Left forelimb (tissue), 1 donor: ENCODE results near the gene ADIRF.
"Not testable (repeated sequence)": the region's sequence is repeated elsewhere in the genome, so short reads cannot be mapped to it uniquely, and the experiment has no call there.

Experiments
- DNase-seq: peaks from one replicate; pipeline ENCODE4 v3.0.0-alpha.2; 2018; ENCODE audit warnings: low spot score

Gene ADIRF

GRCh38 chr10:86979296-86979818 is 11.1 kb downstream of the ADIRF start:
- no peak for DNase-seq

- no peak for DNase-seq
Measured at GRCh38 chr10:86979977-86980448, 11.7 kb downstream of the ADIRF start.

- not testable (repeated sequence) for DNase-seq
Measured at GRCh38 chr10:86981020-86981419, 12.7 kb downstream of the ADIRF start.

- no peak for DNase-seq
Measured at GRCh38 chr10:86981716-86982115, 13.4 kb downstream of the ADIRF start.

- not testable (repeated sequence) for DNase-seq
Measured at GRCh38 chr10:86984498-86984897, 16.2 kb downstream of the ADIRF start.

- no peak for DNase-seq
Measured at GRCh38 chr10:86988520-86988919, 20.2 kb downstream of the ADIRF start.

- DNase-seq: not testable (repeated sequence)
Measured at GRCh38 chr10:86991362-86991761, 23.1 kb downstream of the ADIRF start.

- DNase-seq: no peak
Measured at GRCh38 chr10:86992456-86992855, 24.2 kb downstream of the ADIRF start.

- no peak for DNase-seq
Measured at GRCh38 chr10:86992929-86993328, 24.6 kb downstream of the ADIRF start.

GRCh38 chr10:86999802-87000403 is 31.6 kb downstream of the ADIRF start:
- DNase-seq: not testable (repeated sequence)

- no peak for DNase-seq
Measured at GRCh38 chr10:87000491-87000890, 32.2 kb downstream of the ADIRF start.

GRCh38 chr10:87007124-87007523 is 38.8 kb downstream of the ADIRF start:
- DNase-seq: not testable (repeated sequence)

GRCh38 chr10:87007674-87008073 is 39.4 kb downstream of the ADIRF start:
- not testable (repeated sequence) for DNase-seq

- DNase-seq: not testable (repeated sequence)
Measured at GRCh38 chr10:87008303-87008702, 40.0 kb downstream of the ADIRF start.

GRCh38 chr10:87009134-87009696 is 40.9 kb downstream of the ADIRF start:
- not testable (repeated sequence) for DNase-seq

GRCh38 chr10:87013528-87013927 is 45.2 kb downstream of the ADIRF start:
- not testable (repeated sequence) for DNase-seq

- DNase-seq: not testable (repeated sequence)
Measured at GRCh38 chr10:87014986-87015716, 46.9 kb downstream of the ADIRF start.

- DNase-seq: not testable (repeated sequence)
Measured at GRCh38 chr10:87018127-87018526, 49.8 kb downstream of the ADIRF start.

- not testable (repeated sequence) for DNase-seq
Measured at GRCh38 chr10:87019066-87019465, 50.8 kb downstream of the ADIRF start.

GRCh38 chr10:87019504-87019903 is 51.2 kb downstream of the ADIRF start:
- DNase-seq: not testable (repeated sequence)

- not testable (repeated sequence) for DNase-seq
Measured at GRCh38 chr10:87020056-87020455, 51.8 kb downstream of the ADIRF start, which contains the start of gene FAM25A. Gene FAM25A, plus strand, starts transcription at chr10:87020294. Its CDS starts 31 bp downstream, at chr10:87020325.
